Left lung (tissue), 10 donors: ENCODE measurements around the gene FUBP3. TPM values are rescaled to one million over a fixed set of nuclear protein-coding genes. Genes with fewer than 3 reads are reported as not detected.
A peak's percentile ranks its signal among the peaks of the same experiment; 100 is the strongest.

Source experiments
- ATAC-seq: fragments of 200-7000 bp; cut with Tn5 transposase; one replicate; pipeline ENCODE4 v1.9.1; 2020; ENCODE audit warnings: moderate library complexity
- DNase-seq, 4 donors: peaks; one replicate each; pipeline ENCODE4 v3.0.0-alpha.2; 2013 to 2020
- H3K27ac ChIP-seq, 2 donors: fragments of 200-600 bp; sonication (generic) in 1 of 2; one replicate each; pipeline versions ENCODE4 v1.5.0 to v1.8.0; 2020 to 2021
- H3K27me3 ChIP-seq, 2 donors: fragments of 200-600 bp; sonication (generic) in 1 of 2; one replicate each; pipeline versions ENCODE4 v1.5.0 to v1.8.0; 2020 to 2021
- H3K36me3 ChIP-seq, 2 donors: fragments of 200-600 bp; sonication (generic) in 1 of 2; one replicate each; pipeline versions ENCODE4 v1.5.0 to v1.8.0; 2020 to 2021
- H3K4me1 ChIP-seq, 2 donors: fragments of 200-600 bp; one replicate each; pipeline ENCODE4 v1.8.0; 2021
- H3K4me3 ChIP-seq, 2 donors: fragments of 200-600 bp; sonication (generic) in 1 of 2; one replicate each; pipeline versions ENCODE4 v1.5.0 to v1.8.0; 2020 to 2021; ENCODE audit warnings: mild to moderate bottlenecking in 1 of 2
- H3K9me3 ChIP-seq, 2 donors: fragments of 200-600 bp; sonication (generic) in 1 of 2; one replicate each; pipeline versions ENCODE4 v1.5.0 to v1.8.0; 2020 to 2021
- intact Hi-C, 2 donors: fragments of 100-400 bp; cut with DNase I; formaldehyde crosslinking; loops; one replicate each; pipeline versions ENCODE4 v1.11.2 to v1.14.2; 2022
- polyA plus RNA-seq, 6 donors: library from polyadenylated mRNA; unstranded; fragments of 120-200 nt; gene quantifications; one replicate each; pipeline ENCODE4 v1.2.1, GENCODE V29; 2013; ENCODE audit not compliant: insufficient read length in 6 of 6
- total RNA-seq, 2 donors: library from RNA; stranded (reverse); fragmentation: NEBNext Ultra II Directional; extraction: Animal tissue kit (Norgen Biotek cat#: 25700); gene quantifications; one replicate each; pipeline ENCODE4 v1.2.1, GENCODE V29; 2021
- TF ChIP-seq, protein P1 (sequence below), 2 donors: fragments of 200-600 bp; sonication (generic) in 1 of 2; IDR thresholded peaks; one replicate each; pipeline versions ENCODE4 v1.5.0 to v1.8.0; 2021; ENCODE audit warnings: antibody characterized with exemption in 2 of 2
- donor health status: DM: no; HTN: yes; CAD: no.
- donor health status: DM: no; HTN: no; CAD: no.

Gene FUBP3
- total and polyA plus RNA-seq, 8 donors = 33.1 to 70.0 (median 58.9) TPM

DNA sequence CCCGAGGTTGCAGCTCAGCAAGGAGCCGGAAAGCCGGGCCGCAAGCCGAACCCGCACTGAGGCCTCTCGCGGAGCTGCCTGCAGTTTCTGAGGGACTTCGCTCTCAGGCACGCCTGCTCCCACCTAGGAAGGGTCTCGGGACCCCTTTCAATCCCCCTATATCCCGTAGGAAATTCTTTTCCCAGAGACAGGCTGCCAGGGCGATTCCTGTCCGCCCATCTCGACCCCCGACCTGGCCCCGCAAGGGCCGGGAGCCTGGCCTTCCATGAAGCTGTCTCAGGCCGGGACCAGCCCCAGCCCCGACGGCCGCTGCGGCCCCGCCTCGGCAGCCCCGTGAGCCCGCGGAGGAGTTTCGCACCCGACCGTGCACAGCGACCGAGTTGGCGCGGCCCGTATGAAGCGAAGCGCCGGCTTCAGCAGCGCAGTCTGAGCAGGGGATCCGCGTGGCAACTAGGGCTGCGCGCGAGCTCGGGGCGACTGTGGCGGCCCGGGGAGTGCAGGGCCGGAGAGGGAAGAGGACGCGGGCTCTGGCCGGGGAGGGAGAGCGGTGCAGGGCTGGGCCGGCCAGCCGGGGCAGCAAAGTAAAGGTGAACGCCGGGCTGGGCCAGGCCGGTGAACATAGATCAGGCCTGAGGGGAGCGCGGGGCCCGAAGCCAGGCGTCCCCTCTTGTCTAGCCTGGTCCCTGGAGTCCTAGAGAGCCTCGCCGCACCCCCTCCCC lies 84.0 kb downstream of the FUBP3 start:
- peak; percentile 28 for ATAC-seq
- H3K36me3 ChIP-seq = no peaks in the 10 kb centered on the region
- peaks cover 100% of the 10 kb centered on the region in 2 donors for H3K27me3 ChIP-seq
- no peaks in the 10 kb centered on the region for H3K9me3 ChIP-seq
- no peak for DNase-seq
- TF ChIP-seq, protein P1, sequence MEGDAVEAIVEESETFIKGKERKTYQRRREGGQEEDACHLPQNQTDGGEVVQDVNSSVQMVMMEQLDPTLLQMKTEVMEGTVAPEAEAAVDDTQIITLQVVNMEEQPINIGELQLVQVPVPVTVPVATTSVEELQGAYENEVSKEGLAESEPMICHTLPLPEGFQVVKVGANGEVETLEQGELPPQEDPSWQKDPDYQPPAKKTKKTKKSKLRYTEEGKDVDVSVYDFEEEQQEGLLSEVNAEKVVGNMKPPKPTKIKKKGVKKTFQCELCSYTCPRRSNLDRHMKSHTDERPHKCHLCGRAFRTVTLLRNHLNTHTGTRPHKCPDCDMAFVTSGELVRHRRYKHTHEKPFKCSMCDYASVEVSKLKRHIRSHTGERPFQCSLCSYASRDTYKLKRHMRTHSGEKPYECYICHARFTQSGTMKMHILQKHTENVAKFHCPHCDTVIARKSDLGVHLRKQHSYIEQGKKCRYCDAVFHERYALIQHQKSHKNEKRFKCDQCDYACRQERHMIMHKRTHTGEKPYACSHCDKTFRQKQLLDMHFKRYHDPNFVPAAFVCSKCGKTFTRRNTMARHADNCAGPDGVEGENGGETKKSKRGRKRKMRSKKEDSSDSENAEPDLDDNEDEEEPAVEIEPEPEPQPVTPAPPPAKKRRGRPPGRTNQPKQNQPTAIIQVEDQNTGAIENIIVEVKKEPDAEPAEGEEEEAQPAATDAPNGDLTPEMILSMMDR (IDR thresholded peaks at IDR 0.05) = no peak
- H3K4me3 ChIP-seq = no peak overlapping the region
- intact Hi-C loops = no loop called here
- peaks cover 27 to 71% of the 10 kb centered on the region in 2 donors for H3K4me1 ChIP-seq
- H3K27ac ChIP-seq = no peak overlapping the region

DNA sequence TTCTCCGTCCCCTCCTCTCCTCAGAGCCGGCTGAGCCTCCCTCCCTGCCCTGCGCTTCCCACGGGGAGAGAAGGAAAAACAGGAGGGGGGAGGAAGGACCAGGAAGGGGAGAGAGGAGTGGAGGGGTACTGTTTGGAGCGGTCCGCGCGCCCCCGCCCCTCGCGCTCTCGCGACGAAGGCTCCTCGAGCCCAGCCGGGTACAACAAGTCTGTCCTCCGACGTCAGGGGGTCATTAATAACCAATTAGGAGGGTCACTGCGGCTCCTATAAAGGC lies 84.5 kb downstream of the FUBP3 start:
- Histone ChIP-seq H3K4me1 (peaks cover 27 to 71% of the 10 kb centered on the region in 2 donors), H3K27me3 (peaks cover 99 to 100% of the 10 kb centered on the region in 2 donors), H3K9me3 (no peaks in the 10 kb centered on the region), H3K36me3 (no peaks in the 10 kb centered on the region), H3K4me3 (no peak overlapping the region), H3K27ac (no peak overlapping the region)
- TF ChIP-seq, protein P1 (IDR thresholded peaks at IDR 0.05) = no peak
- intact Hi-C loops = no loop called here
- DNase-seq (no peak), ATAC-seq (no peak)

DNA sequence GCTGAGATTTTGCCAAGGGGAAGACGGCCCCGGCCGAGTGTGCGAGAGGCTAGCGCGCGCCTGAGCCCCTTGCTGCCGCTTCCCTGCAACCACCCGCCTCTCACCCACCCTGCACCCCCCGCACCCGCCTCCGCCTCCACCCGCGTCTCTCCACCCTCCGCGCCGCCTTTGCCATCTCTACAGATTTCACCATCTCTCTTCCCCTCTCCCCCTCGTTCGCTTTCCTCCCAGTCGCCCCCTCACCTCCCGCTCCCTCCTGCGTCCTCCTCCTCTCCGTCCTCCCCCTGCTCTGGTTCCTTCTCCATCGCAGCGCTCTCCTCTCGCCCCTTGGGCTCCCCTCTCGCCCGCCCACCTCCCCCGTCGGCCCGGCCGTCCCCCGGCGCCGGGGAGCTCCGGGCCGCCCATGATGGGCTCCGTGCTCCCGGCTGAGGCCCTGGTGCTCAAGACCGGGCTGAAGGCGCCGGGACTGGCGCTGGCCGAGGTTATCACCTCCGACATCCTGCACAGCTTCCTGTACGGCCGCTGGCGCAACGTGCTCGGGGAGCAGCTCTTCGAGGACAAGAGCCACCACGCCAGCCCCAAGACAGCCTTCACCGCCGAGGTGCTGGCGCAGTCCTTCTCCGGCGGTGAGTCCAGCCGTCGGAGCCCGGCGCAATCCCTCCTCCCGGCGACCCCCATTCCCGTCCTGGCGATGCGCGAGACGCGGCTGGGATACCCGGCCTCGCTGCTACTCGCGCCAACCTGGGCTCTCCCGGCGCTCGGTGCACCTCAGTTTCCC lies 85.1 kb downstream of the FUBP3 start, which contains the start of gene PRDM12:
PRDM12 (plus strand) TSS at position 344 of the 778 bp plus-strand sequence; CDS start at position 404, 60 bp downstream.
- Histone ChIP-seq H3K4me3 (no peak within 1 kb of the TSS), H3K27me3 (peaks cover 94 to 100% of the 10 kb centered on the region in 2 donors), H3K27ac (no peak within 1 kb of the TSS), H3K36me3 (no peaks in the 10 kb centered on the region), H3K9me3 (no peaks in the 10 kb centered on the region), H3K4me1 (peaks cover 27 to 71% of the 10 kb centered on the region in 2 donors)
- intact Hi-C loops = no loop called here
- TF ChIP-seq, protein P1 (IDR thresholded peaks at IDR 0.05) = no peak
- ATAC-seq = no peak
- no peak for DNase-seq

DNA sequence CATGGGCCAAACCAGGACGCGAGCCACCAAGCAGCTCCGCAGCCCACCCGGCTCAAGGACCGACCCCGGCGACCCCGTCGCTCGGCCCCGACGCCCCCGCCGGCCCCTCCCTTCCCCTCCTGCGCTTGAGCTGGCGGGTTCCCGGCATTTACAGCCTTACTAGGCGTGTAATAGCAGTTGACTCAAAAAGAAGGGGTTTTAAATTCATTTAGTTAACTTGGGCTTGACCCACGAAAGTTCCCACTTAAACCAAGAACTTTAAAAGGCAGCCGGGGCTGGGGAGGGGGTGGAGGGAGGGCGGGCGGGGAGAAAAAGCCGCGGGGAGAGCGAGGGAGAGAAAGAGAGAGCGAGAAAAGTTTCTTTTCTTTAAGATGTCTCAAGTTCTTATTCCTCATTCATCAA lies 85.7 kb downstream of the FUBP3 start:
- peaks cover 27 to 65% of the 10 kb centered on the region in 2 donors for H3K4me1 ChIP-seq
- intact Hi-C loops = no loop called here
- H3K36me3 ChIP-seq = no peaks in the 10 kb centered on the region
- H3K9me3 ChIP-seq = no peaks in the 10 kb centered on the region
- DNase-seq (peak in 1 of 4 donors; percentile 60), ATAC-seq (no peak)
- TF ChIP-seq, protein P1 (IDR thresholded peaks at IDR 0.05) = no peak
- peaks cover 88 to 96% of the 10 kb centered on the region in 2 donors for H3K27me3 ChIP-seq
- H3K4me3 ChIP-seq = no peak overlapping the region
- no peak overlapping the region for H3K27ac ChIP-seq
